NCI-H2196 treated with DMSO at 0.1 percent for 48 hours (cell line): ENCODE data around the gene LDLRAD4.
"Not testable (repeated sequence)": the region's sequence is repeated elsewhere in the genome, so short reads cannot be mapped to it uniquely, and the experiment has no call there.

ENCODE experiments used
- DNase-seq: peaks from one replicate; lab custom pipeline; 2025; ENCODE audit not compliant: unreplicated experiment; lab: John Stamatoyannopoulos, UW

LDLRAD4 gene

DNA sequence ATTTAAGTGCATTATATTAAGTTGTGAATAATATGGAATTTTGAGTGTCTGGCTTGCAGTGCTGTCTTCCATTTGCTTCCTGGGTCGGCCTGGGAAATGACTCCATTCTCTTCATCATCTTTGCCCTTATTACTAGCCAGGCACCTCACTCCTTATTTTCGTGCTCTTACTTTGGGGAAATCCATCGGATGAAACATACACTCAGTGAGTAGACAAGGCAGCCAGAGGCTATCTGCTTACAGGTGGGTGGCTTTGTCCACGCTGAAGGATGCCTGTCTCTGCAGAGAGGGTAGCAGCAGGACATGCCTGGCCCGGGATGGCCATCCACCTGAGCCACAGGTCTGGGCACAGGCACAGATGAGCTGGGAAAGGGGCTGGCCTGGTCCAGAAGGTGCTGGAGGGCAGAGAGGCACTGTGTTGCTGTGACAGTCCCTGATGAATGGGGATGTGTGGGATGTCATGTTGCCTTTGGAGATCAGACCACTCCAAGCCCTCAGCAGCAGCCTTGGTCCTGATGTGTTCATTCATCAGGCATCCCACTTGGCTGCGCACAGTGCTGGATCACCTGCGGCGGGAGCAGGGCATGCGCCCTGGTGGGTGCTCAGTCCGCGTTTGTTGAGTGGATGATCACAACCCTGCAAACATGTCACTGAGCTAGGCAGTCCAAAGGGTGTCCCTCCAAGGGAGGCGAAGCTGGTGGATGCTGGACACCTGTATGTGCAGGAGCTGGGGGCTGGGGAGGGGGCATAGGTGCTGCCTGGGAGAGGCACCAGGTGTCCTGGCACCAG, 236.0 kb downstream of the LDLRAD4 start:
- DNase-seq, result no peak

DNA sequence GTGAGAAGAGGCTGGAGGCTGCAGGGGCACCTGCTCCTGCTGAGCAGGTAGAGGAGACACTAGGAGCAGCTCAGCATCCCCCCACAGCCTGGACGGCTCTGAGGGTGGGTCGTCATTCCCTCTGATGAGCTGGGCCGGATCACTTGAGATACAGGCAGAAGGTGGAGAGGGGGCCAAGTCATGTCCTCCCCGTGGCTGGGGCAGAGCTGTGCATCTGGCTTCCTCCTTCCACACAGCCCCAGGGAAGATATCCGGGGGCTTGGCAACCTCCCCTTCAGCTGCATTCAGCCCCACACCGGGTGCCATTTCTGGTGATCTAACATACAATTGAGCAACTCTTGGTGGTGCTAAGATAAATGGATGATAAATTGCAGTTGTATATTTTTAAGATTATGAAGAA, 236.9 kb downstream of the LDLRAD4 start:
- no peak for DNase-seq

DNA sequence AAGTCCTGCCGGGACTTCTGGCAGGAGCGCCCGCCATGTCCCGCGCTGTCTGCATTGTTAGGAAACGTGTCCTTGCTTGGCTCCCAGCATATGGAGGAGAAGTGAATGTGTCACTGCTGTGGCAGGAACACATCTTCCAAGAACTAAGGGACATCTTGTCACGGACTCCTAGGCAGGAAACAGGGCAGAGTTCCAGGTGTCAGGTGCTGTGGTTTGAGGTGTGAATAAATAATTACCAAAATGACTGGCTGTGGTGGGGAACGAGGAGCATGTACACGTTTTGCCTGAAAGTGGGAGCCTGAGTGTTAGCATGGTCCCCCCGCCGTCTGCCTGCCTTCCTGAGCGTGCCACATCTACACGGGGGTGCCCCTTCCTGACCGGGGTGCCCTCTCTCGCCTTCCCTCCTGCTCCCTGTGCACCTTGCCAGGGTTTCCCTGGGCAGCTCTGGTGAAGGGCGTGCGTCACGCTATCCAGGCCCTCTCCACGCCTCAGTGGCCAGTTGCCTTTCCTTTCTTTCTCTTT, 237.5 kb downstream of the LDLRAD4 start:
- DNase-seq, result no peak

DNA sequence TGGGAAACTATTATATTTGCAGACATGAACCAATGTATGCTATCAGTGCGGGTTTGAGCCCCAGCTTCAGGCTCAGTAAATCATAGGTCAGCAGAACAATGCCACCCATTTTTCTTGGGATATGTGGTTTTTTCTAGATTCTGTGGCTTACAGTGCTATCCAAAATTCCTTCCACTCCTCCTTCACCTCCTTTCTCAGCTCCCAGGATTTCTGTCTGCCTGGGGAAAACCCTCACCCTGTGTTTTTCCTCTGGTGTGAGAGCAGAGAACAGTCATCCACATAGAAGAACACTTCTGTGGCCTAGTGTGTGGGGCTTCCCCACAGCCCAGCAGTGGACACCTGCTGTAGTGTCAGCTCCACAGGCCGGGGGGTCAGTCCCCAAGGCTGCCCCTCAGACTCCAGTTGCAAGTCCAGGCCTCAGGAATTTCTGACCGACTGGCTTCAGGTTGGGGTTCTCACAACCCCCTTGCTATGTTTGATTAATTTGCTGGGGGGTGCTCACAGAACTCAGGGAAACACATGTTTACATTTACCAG, 238.2 kb downstream of the LDLRAD4 start:
- DNase-seq, result no peak

DNA sequence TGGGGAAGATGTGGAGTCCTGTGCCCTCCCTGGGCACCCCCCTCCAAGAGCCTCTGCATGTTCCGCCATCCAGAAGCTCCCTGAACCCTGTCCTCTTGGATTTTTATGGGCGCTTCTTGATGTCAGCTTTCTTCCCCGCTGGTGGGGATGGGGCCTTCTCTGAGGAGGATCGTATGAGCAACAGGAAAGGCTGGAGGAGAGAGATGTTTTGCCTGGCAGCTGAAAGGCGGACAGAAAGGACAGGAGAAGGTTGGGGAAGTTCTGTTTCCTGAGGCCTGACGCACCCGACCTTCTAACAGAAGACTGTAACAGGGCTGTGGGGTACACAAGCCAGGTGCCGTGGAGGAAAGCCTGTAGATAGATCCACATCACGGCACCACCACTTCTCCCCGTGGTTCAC, 238.8 kb downstream of the LDLRAD4 start:
- no peak for DNase-seq

DNA sequence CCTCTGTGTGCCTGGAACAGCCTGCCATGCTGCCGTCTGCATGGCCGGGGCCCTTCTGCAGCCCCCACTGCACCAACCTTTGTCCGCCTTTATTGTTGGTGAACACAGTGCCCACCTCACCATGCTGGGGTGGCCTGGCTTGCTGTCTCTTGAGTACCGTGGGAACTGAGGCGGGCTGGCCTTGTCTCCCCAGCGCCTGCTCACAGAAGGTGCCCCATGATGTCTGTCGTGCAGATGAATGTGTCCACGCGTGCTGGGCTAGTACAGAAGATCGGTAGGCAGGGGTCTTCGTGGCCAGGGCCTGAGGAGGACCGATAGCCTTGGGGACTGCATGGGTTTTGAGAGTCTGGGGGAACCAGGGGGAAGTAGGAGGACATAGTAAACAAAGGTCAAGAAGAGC, 242.4 kb downstream of the LDLRAD4 start:
- no peak for DNase-seq

DNA sequence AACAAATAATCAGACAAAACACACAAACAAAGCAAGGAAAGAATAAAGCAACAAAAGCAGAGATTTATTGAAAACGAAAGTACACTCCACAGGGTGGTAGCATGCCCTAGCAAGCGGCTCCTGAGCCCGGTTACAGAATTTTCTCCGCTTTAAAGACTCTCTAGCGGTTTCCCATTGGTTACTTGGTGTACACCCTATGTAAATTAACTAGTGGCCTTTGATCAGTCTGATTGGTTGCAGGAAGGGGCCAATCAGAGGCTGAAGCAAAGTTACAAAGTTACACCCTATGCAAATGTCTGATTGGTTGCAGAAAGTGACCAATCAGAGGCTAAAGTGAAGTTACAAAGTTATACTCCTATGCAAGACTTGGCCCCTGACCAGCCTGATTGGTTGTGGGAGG, 242.9 kb downstream of the LDLRAD4 start:
- DNase-seq, result no peak

DNA sequence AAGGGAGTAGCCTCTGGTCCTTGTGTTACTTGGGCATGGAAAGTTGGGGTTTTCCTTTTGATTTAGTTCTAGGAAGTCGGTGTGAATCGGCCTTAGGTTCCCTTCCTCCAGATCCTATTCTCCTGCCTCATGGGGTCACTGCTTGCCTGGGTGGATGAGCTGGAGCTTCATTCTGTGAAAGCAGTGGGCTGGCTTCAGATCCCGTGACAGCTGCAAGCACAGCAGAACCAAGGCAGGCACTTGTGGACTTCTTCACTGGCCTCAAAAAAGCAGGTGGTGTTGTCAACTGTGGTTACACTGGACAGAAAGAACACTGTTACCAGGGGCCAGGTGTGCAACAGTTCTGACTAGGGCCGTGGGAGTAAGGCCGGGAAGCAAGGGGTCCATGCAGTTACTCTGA, 243.4 kb downstream of the LDLRAD4 start:
- DNase-seq, result no peak

DNA sequence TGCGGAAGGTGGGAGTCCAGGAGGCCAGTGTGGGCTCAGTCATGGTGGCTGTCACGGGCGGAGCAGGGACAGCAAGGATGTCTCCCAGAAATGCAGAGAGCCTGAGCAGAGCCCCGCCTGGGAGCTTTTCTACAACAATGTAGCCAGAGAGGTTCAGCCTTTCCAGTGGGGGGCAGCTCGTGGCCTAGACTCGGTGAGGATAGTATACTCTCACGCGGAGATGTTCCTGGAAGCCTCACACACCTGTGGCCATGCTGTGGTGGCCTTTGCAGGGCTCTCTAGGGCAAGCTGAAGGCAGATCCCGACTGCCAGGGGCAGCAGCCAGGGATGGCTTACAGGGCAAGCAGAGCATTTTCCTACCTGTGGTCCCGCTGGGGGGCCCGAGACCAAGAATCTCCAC, 244.1 kb downstream of the LDLRAD4 start:
- DNase-seq, result no peak

DNA sequence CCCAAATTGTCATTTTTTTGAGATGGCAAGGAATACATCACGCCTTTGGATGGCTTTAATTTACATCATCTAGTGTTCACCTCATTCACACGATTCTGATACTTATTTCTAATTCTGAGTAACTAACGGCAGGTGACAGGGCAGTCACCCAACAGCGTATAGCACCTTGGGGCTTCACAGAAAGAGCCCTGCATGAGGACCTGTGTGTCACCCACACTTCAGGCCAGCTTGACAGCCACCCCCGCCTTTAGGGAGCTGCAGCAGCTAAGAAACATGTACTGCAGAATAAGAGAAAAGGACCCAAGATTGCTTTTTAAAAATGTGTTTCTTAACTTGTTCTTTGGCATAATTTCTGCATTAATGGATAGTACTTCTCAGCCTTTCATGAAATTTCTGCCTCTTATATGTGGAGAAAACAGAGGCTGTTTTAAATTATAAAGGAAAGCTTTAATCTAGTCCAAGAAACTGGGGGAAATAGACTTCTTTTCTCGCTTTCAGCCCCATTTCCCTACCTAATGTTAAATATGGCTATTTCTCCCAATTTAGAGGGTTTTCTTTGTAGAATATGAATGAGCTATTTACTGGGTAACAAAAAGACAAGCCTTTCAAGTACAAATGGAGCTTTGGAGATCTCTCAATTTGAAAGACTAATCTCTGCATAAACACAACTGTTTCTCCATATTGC, 245.1 kb downstream of the LDLRAD4 start:
- DNase-seq, result no peak

DNA sequence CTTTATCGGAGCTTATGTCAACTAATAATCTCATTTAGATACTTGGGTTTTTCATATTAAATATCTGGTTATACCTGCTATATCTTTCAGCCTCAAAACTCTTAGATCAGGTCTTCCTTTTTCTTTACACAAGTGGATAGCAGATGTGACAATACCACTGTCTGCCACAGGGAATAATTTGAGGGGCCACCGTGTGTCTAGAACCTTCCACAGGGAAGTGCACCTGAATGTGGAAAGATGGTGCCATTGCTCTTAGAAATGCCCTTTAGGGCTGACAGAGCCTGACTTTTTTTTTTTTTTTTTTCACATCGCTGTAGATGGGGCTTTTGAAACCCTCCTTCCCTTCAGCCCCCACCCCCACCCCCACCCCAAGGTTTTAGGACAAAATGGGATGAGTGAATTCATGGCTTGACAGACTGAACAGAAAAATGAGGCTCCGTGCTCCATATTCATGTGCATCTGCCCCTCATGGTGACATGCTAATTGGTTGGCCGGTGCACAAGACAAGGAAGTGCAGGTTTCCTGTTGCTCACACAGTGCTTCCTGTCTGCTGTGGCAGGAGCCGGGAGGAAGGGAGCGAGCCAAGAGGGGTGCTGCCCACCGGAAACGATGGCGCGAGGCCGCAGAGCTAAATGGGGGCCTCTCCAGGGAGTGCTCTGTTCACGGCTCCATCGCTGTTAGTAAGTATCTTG, 246.0 kb downstream of the LDLRAD4 start:
- DNase-seq, result no peak

DNA sequence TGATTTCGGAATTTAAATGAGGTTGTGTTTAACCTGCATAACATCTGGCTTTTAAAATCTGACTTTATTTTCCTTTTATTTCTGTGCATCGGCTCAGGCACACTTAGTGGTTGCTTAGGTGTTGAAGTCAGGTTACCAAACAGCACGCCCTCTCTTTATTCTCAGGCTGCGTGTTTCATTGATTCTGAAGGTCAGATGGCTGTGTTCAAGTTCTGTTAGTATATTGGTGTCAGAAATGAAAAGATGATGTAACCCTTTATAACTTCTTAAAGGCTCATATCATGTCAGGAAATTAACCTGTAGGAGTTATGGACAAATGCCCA, 246.5 kb downstream of the LDLRAD4 start:
- DNase-seq, result no peak

DNA sequence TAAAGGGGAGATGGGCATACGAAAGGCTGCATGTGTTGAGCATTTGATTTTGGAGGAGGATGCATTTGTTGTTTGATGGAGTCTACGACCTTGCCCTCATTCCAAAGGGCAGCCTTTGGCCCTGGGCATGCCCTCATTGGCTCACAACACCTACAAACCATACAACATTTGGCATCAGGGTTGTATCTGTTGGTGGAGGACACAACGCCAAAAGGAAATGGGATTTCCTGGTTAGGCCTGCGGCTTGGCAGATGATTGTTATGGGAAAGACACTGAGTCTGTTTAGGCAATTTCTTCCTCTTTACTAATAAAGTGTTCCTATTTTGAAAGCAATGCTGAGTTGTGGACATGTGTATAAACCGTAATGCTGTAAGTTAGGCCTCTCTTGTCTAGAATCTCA, 246.9 kb downstream of the LDLRAD4 start:
- DNase-seq, result no peak

DNA sequence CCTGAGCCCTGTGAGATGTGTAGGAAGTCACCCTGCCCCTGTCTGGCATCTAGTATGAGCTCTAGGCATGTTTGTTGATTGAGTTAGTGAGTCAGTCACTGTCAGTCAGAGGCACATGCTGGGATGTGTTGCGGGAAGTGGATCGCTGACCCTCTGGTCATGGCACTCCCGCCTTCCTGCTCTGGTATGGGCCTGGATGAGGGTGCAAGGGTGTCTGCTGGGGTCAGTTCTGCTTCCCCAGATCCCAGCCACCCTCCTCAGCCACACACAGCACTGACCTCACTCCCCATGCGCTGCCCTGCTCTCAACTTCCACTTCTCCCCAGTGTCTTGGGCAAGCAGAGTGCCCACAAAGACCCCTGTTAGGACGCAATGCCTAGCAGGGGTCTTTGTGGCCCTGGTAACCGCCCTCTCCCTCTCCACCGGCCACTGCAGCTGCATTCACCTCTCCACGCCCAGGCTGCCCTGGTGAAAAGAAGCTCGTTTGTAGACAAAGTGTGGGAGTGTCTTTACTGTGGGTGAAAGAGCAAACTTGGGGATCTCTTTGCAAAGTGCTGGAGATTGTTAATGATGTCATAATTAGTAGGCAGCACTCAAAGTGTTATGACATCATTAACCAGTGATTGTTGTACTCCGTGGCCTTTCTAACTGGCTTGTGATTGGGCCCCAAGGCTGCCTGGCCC, 252.1 kb downstream of the LDLRAD4 start:
- DNase-seq, result no peak

DNA sequence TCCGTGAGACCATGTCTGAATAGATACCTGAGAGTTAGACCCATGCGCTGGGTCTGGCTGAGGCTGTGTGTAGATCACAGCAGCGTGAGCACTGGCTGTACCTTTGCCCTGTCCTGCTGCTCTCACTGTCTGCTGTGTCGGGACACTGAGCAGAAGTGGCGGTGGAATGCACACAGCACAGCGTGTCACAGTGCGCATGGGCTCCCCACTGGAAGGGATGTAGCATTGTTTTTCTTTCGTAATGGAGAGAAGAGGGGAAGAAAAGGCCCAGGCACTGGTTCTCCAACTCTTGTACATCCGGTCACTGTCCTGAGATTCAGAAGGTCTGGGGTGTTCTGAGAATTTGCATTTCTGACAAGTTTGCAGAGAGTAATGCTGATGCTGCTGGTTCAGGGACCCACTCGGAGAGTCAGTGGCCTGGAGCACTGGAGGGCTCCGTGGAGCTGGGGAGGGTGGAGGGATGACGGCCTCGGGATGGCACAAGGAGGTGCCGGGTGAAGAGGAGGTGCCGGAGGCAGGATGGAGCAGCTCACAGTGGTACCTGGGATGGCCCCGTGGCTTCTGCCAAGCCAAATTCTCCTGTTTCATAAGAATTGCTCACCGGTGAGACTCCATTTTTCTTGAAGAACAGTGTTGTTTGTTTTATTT, 252.8 kb downstream of the LDLRAD4 start:
- DNase-seq, result no peak

DNA sequence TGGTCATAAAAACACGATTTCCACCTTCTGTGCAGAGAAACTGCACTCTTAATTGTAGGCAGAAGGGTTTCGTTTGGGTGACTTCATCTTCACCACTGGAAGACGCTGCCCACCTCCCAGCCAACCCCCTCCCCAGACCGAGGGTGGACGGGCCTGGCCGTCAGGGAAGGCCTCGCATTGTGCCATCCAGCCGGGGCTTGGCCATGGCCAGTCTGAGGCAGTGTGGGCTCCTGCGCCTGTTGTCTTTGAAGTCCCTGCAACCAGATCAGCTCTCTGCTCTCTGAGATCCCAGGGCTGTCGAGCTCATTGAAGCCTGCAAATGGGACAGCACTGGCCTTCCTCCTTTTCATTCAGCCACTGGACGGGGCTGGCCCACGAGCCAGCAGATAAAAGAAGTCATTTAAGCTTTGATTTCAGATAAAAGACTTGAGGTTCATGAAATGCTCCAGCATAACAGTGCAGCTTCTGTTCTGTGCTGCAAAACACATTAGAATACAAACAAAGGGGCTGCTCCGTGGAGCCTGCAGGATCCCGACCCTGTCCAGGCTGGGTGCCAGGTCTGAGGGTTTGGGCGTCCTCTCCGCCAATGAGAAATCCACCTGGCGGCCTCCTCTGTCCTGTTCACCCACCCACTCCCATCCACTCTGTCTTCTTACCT, 253.5 kb downstream of the LDLRAD4 start:
- peak; percentile 26 for DNase-seq

DNA sequence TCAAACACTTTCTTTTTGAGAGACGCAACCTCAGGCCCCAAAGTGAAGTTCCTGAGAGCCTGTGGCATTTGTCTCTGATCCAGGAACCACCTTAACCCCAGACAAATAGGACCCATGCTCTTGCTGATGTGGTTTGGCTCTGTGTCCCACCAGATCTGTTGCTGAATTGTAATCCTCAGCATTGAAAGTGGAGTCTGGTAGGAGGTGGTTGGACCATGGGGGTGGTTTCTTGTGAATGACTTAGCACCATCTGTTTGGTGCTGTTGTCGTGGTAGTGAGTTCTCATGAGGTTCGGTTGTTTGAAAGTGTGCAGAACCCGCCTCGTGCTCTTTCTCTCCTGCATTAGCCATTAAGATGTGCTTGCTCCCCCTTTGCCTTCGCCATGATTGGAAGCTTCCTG, 255.2 kb downstream of the LDLRAD4 start:
- DNase-seq, result no peak

DNA sequence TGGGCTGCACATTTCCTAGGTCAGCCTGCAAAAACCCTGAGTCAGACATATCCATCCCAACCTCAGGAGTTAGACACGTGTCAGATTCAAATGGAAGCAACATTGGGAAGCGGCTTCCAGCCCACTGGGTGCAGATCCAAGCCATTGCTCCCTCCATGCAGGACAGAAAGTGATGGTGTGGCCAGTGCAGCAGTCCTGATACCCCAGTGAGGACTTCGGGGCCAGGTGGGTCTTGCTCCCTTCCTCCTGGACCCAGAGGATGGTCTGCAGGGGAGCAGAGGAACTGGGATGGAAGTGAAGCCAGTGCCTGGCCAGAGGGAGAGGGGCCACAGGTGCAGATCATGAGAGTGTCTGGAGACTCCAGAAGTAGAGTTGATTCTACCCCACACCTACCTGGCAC, 255.8 kb downstream of the LDLRAD4 start:
- no peak for DNase-seq

DNA sequence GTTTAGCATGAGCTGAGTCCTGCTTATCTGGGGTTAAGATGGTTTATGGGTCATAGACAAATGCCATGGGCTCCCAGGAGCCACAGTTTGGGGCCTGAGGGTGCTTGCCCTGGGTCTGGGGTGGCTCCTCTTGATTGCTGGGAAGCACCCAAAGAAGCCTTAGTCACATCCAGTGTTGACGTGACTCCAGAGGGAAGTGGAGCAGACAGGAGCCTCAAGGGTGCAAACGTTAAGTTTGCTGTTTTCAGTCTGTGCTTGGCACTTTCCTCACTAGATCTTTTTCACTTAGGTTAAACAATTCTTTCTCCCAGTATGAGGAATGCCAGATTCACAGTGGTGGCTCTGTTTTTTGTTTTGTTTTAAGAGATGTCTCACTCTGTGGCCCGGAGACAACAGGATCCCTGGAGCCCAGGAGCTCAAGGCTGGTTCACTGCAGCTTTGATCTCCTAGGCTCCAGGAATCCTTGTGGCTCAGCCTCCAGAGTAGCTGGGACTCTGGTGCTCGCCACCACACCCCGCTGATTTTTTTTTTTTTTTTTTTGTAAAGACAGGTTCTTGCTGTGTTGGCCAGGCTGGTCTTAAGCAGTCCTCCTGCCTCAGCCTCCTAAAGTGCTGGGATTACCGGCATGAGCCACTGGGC, 256.5 kb downstream of the LDLRAD4 start:
- no peak for DNase-seq

DNA sequence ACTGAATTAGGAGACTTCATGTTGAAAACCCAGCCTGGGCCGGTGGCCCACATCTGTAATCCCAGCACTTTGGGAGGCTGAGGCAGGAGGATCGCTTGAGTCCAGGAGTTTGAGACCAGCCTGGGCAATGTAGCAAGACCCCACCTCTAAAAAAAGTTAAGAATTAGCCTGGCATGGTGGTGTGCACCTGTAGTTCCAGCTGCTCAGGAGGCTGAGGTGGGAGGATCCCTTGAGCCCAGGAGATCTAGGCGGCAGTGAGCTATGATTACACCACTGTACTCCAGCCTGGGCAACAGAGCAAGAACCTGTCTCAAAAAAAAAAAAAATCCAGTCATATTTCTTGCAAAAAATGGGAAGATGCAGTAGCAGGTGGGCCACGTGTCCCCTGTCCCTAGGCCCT, 257.8 kb downstream of the LDLRAD4 start:
- not testable (repeated sequence) for DNase-seq
